ENCODE results near the gene MT1X. TPM values are rescaled to one million over a fixed set of nuclear protein-coding genes. Genes with fewer than 3 reads are reported as not detected.

MT1X gene
- total RNA-seq, 6 donors from 2014 or later: 77.5 to 552 (median 151) TPM

DNA sequence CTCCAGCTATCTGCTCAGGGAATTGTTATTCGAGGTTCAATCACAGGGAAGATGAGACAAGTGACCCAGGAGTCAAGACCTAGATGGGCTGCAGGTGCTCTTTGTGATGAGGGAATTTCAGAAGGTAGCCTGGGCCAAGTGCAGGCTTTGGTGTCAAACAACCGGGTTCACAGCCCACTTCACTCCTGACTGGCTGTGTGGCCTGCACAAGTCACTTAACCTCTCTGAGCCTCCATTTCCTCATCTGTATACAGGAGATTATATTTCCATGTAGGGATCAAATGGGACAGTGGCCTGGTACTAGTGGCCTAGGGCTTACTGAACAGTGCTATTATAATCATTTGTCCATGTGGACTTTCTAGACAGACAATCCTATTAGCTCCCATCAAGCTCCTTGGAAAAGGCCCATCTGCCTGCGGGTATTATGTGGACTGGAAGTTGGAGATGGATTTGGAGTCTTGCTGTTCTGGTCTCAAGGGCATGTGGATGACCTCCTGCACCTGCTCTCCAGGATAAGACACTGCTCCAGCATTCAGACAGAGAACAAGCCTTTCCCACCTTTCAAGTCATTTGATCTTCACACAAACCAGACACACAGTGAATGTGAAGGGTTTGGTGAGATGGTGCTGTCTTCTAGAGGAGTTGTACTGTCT, 3.1 kb upstream of the MT1X start:
- ATAC-seq (ENCODE audit: low FRiP score in 2 of 2) (no peak), DNase-seq (no peak)
- no peaks in the 10 kb centered on the region for H3K36me3 ChIP-seq
- TF ChIP-seq POLR2AphosphoS5 (IDR thresholded peaks at IDR 0.05) (no peak), POLR2A (IDR thresholded peaks at IDR 0.05) (no peak), EP300 (IDR thresholded peaks at IDR 0.05) (no peak)
- TF ChIP-seq, protein P1, sequence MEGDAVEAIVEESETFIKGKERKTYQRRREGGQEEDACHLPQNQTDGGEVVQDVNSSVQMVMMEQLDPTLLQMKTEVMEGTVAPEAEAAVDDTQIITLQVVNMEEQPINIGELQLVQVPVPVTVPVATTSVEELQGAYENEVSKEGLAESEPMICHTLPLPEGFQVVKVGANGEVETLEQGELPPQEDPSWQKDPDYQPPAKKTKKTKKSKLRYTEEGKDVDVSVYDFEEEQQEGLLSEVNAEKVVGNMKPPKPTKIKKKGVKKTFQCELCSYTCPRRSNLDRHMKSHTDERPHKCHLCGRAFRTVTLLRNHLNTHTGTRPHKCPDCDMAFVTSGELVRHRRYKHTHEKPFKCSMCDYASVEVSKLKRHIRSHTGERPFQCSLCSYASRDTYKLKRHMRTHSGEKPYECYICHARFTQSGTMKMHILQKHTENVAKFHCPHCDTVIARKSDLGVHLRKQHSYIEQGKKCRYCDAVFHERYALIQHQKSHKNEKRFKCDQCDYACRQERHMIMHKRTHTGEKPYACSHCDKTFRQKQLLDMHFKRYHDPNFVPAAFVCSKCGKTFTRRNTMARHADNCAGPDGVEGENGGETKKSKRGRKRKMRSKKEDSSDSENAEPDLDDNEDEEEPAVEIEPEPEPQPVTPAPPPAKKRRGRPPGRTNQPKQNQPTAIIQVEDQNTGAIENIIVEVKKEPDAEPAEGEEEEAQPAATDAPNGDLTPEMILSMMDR (IDR thresholded peaks at IDR 0.05): no peak
- H3K27me3 ChIP-seq: peaks cover 0 to 6% (median 3%) of the 10 kb centered on the region in 4 donors
- no peak overlapping the region for H3K4me3 ChIP-seq
- no peak overlapping the region for H3K27ac ChIP-seq
- 90 to 92% methylated on average over 2 to 3 of the region's 3 CpGs for WGBS, 2 donors
- H3K4me1 ChIP-seq: peaks cover 13 to 37% (median 27%) of the 10 kb centered on the region in 4 donors
- H3K9me3 ChIP-seq: no peaks in the 10 kb centered on the region

DNA sequence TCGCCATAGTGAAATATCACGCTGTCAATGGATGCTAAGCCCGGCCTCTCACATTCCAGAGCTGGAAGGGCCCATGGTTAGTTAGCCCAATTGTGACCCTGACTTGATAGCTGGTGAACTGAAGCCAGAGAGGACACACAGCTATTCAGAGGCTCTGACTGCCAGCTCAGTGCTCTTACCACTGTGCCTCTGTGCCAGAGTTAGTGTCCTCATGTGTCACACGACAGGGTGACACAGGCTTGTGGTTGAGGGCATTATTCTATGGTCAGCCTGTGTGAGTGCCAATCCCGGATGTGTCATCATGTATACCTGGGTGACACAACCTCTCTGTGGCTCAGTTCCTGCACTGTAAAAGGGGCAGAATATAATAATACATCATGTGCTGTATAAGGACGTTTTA, 2.5 kb upstream of the MT1X start:
- WGBS, 2 donors: 79 to 90% methylated on average over 5 to 6 of the region's 6 CpGs
- TF ChIP-seq EP300 (IDR thresholded peaks at IDR 0.05) (no peak), POLR2A (IDR thresholded peaks at IDR 0.05) (no peak), POLR2AphosphoS5 (IDR thresholded peaks at IDR 0.05) (no peak)
- TF ChIP-seq, protein P1 (IDR thresholded peaks at IDR 0.05): no peak
- no peak overlapping the region for H3K27ac ChIP-seq

DNA sequence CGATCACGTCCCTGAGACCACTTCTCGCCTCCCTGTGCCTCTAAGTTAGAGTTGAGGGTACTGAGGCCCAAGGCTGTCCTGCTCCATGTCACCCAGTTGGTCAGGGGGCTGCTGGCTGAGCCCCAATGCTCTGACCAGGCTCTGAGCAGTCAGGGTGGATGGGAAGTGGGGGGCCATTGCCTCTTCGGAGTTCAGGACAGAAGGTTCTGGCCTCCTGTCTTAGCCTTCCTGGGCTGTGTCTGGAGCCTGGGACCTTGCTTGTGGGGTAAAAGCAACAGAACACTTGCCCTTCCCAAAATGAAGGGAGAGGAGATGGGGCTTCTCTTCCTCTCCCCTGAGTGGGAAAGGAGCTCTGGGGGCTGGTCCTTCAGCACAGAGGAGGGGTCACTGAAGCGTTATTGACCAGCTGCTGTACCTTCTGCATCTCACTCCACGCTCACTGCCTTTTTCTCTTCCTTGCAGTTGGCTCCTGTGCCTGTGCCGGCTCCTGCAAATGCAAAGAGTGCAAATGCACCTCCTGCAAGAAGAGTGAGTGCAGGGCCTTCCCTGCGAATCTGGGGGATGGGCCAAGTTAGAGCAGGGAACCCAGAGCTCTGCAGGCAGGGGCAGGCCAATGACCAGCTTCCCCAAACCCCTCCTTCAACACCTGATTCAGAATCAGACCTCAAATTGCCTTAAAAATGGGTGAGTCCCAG, 580 bp downstream of the MT1X start:
- Histone ChIP-seq H3K4me1 (peaks cover 13 to 25% (median 21%) of the 10 kb centered on the region in 4 donors), H3K4me3 (peak overlapping the region; percentile 40 to 66 (median 52)), H3K9me3 (no peaks in the 10 kb centered on the region), H3K27ac (peak overlapping the region; percentile 72 to 89 (median 84)), H3K36me3 (no peaks in the 10 kb centered on the region), H3K27me3 (no peaks in the 10 kb centered on the region)
- no peak for TF ChIP-seq EP300 (IDR thresholded peaks at IDR 0.05)
- no peak for TF ChIP-seq POLR2A (IDR thresholded peaks at IDR 0.05)
- TF ChIP-seq POLR2AphosphoS5 (IDR thresholded peaks at IDR 0.05): no peak
- TF ChIP-seq, protein P1 (IDR thresholded peaks at IDR 0.05): no peak
- no peak for ATAC-seq (ENCODE audit: low FRiP score in 2 of 2)
- no peak for DNase-seq
- WGBS, 2 donors: 39 to 50% methylated on average over 7 to 8 of the region's 8 CpGs

More for the DNA sequence above, 2.5 kb upstream of the MT1X start:
- ATAC-seq (ENCODE audit: low FRiP score in 2 of 2) (no peak), DNase-seq (no peak)
- Histone ChIP-seq H3K36me3 (no peaks in the 10 kb centered on the region), H3K27me3 (peaks cover 0 to 6% (median 3%) of the 10 kb centered on the region in 4 donors), H3K4me1 (peaks cover 13 to 37% (median 27%) of the 10 kb centered on the region in 4 donors), H3K4me3 (no peak overlapping the region), H3K9me3 (no peaks in the 10 kb centered on the region)

DNA sequence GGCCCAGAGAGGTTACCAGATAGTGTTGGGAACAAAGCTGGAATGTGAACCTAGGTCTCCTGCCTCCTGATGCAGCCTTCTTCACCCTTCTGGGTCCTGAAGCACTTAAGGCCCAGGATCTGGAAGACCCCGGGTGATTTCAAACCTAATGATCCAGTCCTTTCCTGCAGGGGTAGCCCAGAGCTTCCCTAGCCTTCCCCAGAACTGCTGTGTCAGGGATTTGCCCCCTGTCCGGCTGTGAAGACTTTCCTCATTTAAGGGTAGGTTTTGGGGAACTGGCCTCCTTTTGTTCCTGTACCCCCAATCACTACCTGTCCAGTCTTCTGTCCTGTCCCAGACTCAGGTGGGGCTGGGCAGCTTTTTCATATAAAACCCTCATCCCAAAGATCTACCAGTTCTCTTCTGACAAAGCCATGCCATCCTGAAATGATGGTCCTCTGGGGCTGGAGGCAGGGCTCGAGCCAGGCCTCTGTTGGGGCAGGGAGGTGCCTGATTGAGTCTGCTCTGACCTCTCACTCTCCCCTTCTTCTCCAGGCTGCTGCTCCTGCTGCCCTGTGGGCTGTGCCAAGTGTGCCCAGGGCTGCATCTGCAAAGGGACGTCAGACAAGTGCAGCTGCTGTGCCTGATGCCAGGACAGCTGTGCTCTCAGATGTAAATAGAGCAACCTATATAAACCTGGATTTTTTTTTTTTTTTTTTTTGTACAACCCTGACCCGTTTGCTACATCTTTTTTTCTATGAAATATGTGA, 1.3 kb downstream of the MT1X start:
- no peaks in the 10 kb centered on the region for H3K36me3 ChIP-seq
- no peaks in the 10 kb centered on the region for H3K9me3 ChIP-seq
- H3K4me3 ChIP-seq: peak overlapping the region; percentile 40 to 66 (median 52)
- no peaks in the 10 kb centered on the region for H3K27me3 ChIP-seq
- DNase-seq (no peak), ATAC-seq (ENCODE audit: low FRiP score in 2 of 2) (no peak)
- H3K27ac ChIP-seq: peak overlapping the region in 3 of 4 donors; percentile 37 to 89 (median 84)
- WGBS, 2 donors: 84 to 85% methylated on average over 5 of the region's 5 CpGs
- TF ChIP-seq, protein P1 (IDR thresholded peaks at IDR 0.05): no peak
- no peak for TF ChIP-seq POLR2AphosphoS5 (IDR thresholded peaks at IDR 0.05)
- no peak for TF ChIP-seq EP300 (IDR thresholded peaks at IDR 0.05)
- TF ChIP-seq POLR2A (IDR thresholded peaks at IDR 0.05): no peak
- H3K4me1 ChIP-seq: peaks cover 13 to 25% (median 21%) of the 10 kb centered on the region in 4 donors
